ENCODE data around the gene BRAT1.

- TF ChIP-seq POLR2A (IDR thresholded peaks at IDR 0.05) (no peak), CTCF (IDR thresholded peaks at IDR 0.05) (no peak)
These were observed 28.4 kb downstream of the BRAT1 start for GRCh38 chr7:2526659-2527504.
